GM18517 (cell line): ENCODE results near the gene HIPK4.
A peak's percentile ranks its signal among the peaks of the same experiment; 100 is the strongest.
"Not testable (repeated sequence)": the region's sequence is repeated elsewhere in the genome, so short reads cannot be mapped to it uniquely, and the experiment has no call there.

Source experiments
- ATAC-seq: cut with Tn5 transposase; IDR thresholded peaks from one replicate; pipeline ENCODE4 v1.9.1; 2021; ENCODE audit warnings: mild to moderate bottlenecking, moderate library complexity; ENCODE audit not compliant: unreplicated experiment

Gene HIPK4

DNA sequence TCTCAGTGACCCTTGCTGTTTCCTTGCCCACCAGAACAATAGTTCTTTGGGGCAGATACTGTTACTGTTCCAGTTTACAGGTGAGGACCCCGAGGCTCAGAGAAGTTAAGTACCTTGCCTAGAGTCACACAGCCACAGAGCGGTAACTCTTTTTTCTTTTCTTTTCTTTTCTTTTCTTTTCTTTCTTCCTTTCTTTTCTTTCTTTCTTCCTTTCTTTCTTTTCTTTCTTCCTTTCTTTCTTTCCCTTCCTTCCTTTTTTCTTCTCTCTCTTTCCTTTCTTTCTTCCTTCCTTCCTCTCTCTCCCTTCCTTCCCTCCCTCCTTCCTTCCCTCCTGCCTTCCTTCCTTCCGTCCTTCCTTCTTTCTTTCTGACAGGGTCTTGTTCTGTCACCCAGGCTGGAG is 28.1 kb upstream of the HIPK4 start:
- no peak for ATAC-seq

DNA sequence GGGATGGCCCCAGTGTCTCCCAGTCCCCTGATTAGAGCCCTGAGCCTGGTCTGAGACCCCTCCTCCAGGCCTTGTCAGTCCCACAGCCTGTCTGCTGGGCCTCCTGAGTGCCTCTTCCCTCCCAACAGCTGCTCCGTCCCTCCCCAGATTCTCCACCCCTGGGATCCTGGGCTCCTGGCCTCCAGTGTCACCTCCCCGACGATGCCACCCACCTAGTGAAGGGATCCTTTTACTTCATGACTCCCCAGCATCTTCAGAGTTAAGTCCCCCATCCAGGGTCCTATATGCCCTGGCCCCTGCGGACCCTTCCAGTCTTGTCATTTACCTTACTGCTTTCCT is 27.6 kb upstream of the HIPK4 start:
- ATAC-seq = no peak

DNA sequence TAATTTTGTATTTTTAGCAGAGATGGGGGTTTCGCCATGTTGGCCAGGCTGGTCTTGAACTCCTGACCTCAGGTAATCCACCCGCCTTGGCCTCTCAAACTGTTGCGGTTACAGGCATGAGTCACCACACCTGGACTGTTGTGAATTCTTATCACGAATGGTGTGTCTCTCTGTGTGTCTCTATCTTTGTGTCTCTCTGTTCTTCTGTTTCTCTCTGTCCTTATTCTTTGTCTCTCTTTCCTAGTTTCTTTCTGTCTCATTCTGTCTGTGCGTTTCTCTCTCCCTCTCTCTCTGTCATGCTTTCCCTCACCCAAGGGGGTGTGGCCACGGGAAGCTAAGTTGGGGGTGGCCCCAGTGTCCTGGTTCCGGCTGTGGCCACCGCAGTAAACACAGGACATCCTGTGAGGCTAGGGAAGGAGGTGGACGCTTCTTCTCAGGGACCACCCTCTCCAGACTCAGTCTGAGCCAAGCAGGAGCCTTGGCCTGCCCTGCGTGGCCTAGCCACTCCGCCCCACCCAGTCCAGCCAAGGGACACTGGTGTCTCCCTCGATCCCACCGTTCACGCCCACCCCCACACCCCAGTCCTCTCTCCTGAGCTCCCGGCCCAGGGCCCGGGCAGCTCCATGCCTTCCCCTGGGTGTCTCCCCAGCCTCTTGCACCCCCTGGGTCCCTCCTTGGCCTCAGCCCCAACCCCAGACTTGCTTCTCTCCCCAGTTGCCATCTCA is 27.1 kb upstream of the HIPK4 start:
- ATAC-seq = no peak

DNA sequence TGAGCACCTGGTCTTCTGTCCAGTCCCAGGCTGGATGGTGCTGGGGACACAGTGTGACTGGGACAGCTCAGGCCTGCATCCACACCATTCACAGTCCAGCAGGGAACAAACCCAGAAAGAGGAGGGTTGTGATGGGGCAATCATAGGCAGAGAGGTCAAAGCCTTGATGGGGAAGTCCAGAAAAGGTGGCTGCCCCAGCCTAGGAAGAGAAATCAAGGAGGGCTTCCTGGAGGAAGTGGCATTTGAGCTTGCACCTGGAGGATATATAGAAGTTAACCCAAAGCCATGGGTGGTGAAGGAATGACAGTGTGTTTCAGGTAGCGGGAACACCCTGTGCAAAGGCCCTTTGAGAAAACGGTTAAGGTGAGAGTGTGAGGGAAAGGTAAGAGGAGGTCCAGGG is 25.8 kb upstream of the HIPK4 start:
- ATAC-seq = no peak

DNA sequence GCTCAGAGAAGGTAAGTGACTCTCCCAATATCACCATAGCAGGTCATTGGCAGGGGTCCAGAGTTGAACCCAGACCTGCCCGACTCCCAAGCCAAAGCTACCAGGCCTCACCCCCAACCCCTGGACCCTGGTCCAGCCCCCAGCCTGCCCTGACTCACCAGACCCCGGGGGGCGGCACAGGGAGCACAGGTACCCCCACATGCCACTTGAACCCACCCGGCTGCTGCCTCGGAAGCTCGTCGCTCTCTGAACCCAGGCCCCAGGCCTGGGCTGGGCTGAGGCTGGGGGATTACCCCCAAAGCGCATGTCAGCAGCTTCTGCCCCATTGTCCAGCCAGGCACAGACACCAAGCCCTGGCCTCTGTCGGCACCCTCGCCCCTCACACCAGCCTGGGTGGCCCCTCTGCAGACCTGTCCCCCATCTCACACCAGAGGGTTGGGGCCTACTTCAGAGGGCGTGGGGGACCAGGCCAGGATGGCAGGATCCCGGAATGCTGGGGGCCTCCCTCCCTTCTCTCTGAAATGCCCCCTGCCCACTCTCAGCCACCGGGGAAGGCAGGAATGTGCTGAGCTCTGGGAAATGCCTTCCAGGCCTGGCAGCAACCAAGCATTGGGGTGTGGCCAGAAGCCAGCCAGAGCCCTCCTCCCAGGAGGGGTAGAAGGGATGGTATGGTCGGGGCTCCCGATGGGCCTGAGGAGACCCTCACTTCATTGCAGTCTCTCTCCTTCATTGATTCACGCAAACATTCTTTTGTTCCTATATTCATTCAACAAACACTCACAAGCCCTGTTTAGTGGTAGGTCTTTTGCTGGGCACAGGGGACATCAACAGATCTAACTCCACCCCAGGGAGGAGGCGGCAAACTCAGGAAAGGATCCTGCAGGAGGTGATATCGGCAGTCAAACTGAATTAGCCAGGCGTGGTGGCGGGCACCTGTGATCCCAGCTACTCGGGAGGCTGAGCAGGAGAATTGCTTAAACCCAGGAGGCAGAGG is 24.9 kb upstream of the HIPK4 start:
- no peak for ATAC-seq

DNA sequence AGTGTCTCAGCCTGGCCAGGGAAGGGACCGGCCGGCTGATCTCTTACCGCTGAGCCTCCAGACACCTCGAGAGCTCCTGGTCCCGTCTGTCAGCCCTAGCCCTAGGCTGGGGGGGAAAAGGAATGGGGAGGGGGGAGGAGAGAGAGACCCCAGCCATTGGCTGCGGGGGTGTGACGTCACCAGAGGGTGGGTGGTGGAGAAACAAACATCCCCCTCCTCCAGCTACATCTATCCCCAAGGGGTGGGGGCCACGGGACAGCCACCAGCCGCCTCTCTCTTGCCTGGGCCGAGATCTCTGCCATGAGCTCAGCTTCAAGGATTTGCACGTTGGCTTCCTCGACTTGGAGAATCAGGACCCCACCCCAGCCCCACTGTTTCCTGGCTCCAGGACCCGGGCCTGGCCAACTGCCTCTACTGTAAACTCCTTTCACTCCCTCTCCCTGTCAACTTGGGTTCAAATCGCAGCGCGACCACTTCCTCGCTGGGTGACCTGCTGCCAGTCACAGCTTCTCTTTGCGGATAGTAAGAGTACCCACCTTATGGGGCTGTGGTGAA is 23.4 kb upstream of the HIPK4 start, which contains the start of gene PRX:
TSS of gene PRX (minus strand) at position 88 of the 555 bp plus-strand sequence. CDS start 5,446 bp downstream, outside the sequence.
- ATAC-seq = no peak

DNA sequence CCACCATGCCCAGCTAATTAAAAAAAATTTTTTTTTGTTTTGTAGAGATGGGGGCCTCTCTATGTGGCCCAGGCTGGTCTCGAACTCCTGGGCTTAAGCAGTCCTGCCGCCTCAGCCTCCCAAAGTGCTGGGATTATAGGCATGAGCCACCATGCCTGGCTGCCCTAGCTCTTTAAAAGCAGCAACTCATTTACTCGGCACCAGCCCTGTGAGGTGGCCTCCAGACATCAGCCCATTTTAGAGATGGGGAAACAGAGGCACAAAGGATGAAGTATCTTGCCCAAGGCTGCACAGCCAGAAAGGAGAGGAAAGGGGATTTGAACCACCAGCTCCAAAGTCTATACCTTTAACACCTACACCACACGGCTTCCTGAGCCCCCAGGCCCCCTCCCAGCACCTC is 22.9 kb upstream of the HIPK4 start:
- ATAC-seq = no peak

DNA sequence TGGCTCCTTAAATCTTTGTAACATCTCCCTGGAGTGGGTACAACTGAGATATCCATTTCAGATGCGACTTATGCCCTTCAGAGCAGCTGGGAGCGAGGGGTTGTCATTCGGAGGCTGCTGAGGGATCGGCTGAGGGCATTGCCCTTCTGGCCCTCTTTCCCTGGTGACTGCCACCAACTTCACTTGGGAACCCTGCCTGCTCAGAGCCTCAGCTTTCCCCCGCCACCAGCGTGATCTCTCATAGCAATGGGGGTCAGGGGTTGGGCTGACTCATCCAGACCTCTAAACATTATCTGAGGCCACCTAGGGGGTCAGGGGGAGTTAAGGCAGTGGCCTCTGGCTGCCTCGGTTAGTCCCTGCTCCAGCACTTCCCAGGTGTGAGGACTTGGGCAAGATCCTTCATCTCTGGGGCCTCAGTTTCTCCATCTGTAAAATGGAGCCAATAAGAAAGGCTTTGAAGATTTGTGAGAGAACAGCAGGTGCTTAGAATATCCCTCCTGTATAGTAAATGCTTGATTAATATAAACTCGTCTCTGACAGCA is 22.0 kb upstream of the HIPK4 start:
- no peak for ATAC-seq

DNA sequence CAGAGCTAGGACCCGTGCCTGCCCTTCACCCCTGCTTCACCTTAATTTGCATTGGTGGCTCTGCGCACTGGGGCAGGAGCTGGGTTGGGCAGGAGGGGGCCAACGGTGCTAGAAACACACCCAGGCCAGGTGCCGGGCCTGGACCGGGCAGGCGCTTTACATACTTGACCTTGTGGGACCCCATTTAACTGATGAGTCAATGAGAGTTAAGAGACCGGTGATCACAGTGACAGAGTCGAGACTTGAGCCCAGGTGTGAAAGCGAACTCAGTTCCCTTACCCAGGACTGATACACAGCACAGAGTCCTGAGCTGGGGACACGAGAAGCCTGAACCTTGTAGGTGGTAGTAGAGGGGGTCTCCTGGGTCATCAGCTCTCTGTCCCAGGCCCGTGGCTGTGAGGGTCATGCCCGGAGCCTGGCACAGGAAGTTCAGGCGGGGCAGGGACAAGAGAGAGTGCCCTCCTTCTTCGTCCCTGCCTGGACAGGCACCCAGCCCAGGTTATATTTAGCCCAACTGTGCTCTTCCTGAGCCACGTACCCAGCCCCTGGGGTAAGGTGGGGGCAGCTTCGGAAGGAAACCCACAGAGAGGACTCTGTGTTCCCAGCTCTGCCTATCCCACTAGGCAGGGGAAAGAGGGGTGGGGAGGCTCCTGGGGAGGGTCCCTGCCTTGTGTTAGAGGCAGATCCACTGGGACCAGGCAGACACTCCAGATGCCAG is 21.3 kb upstream of the HIPK4 start:
- no peak for ATAC-seq

DNA sequence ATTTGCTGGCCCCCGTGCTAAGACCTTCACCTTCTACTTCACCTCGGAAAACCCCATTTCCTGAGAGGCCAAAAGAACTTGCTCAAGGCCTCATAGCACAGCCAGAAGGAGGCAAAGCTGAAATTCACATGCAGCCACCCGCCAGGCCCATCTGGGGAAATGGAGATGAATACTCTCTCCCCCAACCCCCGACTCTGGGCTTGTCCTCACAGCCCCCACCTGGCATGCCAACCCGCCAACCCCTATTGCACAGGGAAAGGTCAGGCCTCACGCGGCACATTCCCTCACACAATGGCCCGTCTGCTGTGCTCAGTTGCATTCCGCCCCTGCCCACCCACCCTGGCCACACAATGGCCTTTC is 20.0 kb upstream of the HIPK4 start:
- no peak for ATAC-seq

DNA sequence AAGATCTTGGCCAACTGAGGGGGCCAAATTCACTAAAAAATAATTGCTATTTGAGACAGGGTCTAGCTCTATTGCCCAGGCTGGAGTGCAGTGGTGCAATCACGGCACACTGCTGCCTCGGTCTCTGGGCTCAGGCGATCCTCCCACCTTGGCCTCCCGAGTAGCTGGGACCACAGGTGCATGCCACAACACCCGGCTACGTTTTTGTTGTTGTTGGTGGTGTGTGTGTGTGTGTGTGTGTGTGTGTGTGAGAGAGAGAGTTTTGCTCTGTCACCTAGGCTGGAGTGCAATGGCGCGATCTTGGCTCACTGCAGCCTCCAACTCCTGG is 18.6 kb upstream of the HIPK4 start:
- ATAC-seq = not testable (repeated sequence)

DNA sequence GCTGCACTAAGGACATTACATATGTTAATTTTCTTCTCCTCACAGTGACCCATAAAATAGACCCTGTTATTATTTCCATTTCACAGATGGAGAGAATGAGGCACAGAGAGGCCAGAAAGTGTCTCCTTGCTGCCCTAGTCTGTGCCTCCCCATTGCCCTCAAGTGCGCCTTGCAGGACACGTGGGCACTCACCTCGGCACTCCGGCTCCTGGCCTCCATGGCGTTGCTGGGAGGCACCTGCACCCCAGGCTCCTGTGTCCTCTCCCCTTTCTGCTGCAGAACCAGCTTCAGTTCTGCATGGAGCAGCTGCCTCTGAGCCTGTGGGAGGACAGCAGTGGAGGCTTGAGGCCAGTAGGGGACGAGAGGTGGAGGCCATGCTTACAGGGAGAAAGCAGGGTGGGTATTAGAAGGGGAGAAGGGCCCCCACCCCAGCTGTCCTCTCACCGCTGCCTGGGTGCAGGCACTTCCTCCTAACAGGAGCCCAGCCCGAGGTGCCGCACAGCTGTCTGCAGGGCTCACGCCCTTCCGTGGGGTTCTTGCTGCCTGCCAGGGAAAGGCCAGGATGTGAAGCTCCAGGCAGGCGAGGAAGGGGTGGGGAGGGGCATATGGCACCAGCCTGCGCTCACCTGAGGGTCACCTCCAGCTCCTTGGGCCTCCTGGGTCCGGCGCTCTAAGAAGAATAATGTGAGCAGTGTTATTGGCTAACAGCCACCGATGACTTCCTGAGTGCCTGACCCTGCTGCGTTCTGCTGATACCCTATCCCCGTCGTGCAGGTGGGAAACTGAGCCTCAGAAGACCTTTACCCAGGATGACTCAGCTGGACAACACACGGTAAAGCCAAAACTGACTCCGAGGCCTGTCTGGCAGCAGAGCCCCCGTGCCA is 18.0 kb upstream of the HIPK4 start:
- no peak for ATAC-seq

DNA sequence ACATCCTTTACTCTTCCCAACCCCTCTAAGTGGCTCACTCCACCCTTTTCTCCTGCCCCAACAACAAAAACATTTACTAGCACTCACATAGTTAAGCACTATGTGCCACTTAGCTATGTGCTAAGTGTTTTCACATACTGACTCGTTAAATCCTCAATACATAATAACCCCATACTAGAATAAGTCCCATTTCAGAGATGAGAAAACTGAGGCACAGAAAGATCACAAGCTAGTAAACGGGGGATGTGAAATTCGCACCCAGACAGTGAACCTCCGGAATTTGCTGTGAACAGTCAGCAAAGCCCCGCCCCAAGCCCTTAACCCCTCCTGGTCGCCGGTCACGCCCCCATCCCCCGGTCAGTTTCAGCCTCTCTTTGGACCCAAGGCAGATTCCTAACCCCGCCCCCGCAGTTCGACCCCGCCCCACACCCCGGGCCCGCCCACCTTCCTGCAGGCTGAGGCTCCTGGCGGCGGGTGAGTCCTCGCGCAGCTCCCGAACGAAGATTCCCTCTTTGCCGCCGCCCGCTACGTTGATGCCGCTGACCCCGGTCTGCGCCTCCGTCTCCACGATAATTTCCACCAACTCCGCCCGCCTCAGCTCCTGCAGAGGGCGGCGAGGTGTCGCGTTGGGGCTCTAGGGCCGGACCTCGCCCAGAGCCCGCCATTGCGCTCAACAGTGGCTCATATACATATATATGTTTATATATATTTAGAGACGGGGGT is 13.4 kb upstream of the HIPK4 start:
- peak; percentile 57 for ATAC-seq

DNA sequence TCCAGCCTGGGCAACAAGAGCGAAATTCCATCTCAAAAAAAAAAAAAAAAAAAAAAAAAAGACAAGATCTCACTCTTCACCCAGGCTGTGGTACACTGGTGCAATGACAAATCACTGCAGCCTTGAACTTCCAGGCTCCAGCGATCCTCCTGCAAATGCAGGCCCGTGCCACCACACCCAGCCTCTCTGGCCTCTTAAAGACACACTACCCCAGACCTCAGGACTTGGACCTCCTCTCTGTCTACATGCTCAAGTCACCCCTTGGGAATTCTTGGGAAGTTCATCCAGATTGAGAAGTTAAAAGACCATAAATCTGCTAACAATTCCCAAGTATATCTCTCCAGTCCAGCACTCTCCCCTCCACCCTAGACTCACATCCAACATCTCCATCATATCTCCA is 10.6 kb upstream of the HIPK4 start:
- ATAC-seq = no peak

DNA sequence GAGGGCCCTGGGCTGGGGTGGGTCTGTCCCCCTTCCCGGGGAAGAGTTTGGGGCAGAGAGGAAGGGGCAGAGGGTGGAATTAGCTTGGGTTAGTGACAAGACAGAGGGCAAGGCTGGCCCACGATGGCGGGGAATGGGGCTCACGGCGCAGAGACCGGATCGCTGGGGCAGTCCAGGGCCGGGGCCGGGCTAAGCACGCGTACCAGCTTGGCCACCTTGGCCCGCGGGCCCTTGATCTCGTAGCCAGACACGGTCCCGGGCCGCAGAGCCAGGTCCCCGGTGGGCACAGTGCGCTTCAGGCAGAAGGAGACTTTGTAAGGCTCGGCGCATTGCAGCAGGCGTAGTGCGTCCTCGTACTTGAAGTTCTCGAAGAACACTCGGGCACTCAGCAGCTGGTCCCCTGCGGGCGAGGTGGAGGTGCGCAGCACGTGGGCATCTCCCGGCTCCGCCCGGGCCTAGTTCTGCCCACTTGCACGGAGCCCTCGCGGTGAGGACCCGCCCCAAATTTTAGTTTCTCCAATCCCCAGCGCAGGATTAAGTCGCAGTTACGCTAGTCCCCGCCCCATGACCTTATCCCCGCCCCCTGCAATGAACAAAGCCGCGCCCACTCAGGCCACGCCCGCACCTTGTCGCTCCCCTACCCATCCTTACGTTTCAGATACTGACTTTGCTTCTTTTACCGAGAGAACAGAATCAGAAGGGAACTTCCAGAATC is 8.6 kb upstream of the HIPK4 start:
- no peak for ATAC-seq

DNA sequence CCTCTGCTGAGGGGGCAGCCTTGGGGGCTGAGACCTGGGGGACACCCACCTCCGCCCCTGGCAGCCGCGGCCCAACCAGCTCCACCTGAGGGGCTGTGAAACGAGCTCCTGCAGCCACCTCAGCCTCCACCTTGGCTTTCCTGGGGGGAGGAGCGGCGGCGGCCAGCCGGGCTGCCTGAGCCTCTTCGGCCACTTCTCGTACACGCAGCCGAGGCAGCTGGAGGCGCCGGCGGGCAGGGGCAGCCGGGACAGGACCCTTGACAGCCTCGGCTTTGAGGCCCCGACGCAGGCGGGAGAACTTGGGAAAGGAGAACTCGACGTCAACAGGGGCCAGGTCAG is 7.6 kb upstream of the HIPK4 start:
- ATAC-seq = no peak

DNA sequence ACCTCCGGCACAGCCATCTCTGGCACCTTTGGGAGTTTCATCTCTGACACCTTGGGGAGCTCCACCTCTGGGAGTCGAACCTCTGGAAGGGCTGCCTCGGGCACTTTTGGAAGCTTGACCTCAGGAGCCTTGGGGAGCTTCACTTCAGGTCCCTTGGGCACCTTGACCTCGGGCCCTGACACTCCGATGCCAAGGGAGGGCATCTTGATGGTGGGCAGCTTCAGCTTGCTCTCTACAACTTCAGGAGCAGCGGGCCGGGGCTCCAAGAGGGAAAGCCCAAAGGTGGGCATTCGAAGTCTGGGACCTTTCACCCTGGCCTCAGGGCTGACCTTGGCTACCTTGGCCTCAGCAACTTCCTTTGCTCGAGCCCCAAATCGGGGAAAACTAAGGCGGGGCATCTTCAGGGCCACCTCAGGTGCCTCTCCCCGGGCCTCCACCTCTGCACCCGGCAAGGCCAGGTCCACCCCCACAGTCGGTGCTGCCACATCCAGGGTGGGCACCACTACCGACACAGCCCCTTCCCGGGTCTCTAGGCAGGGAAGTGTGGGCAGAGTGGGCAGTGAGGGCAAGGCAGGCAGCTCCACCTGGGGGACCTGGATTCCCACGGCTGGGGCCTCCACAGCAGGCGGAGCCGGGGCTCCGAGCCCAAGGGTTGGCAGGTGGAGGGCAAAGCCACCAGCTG is 7.0 kb upstream of the HIPK4 start:
- no peak for ATAC-seq

DNA sequence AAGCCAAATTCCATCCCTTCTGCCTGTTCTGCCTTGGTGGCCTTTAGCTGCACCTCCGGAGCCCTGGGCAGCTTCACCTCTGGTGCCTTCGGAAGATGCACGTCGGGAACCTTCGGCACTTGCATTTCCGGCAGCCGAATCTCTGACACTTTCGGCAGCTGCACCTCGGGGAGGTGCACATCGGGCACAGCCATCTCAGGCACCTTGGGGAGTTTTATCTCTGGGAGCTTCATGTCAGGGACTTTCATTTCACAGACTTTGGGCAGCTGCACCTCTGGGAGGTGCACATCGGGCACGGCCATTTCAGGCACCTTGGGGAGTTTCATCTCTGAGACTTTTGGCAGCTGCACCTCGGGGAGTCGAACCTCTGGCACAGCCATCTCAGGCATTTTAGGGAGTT is 6.0 kb upstream of the HIPK4 start:
- no peak for ATAC-seq
